ENCODE data around the gene CCK. TPM values are rescaled to one million over a fixed set of nuclear protein-coding genes. Genes with fewer than 3 reads are reported as not detected.
A peak's percentile ranks its signal among the peaks of the same experiment; 100 is the strongest.

The CCK gene
- total RNA-seq, 1 donor from 2014 or later: 1.1 TPM

- TF ChIP-seq EZH2 (IDR thresholded peaks at IDR 0.05): no peak
- TF ChIP-seq EZH2phosphoT487 (IDR thresholded peaks at IDR 0.05): no peak
- TF ChIP-seq CTCF (IDR thresholded peaks at IDR 0.05): no peak
- Histone ChIP-seq H2AFZ (replicated peaks) (no peak overlapping the region), H3K79me2 (ENCODE audit: low read depth) (no peaks in the 10 kb centered on the region), H3K36me3 (no peaks in the 10 kb centered on the region), H3K9ac (no peak overlapping the region), H3K27ac (no peak overlapping the region), H3K4me1 (peaks cover 23% of the 10 kb centered on the region), H3K4me3 (no peak overlapping the region), H3F3A (ENCODE audit: low read depth) (no peaks in the 10 kb centered on the region), H3K27me3 (no peaks in the 10 kb centered on the region), H3K4me2 (no peak overlapping the region), H3K9me3 (ENCODE audit: low read depth) (no peaks in the 10 kb centered on the region), H4K20me1 (ENCODE audit: low read depth) (peaks cover 6% of the 10 kb centered on the region)
- peaks cover 28% of the 10 kb centered on the region for H3K36me3 Mint-ChIP-seq
- peaks cover 10% of the 10 kb centered on the region for H3K4me1 Mint-ChIP-seq
- no peak for DNase-seq (ENCODE audit: low spot score)
- peaks cover 2% of the 10 kb centered on the region for H3K27me3 Mint-ChIP-seq (ENCODE audit: insufficient read depth, low read depth)
- no peak overlapping the region for H3K27ac Mint-ChIP-seq
- H3K9me3 Mint-ChIP-seq: no peaks in the 10 kb centered on the region
- H3K4me3 Mint-ChIP-seq: no peak overlapping the region
Measured at GRCh38 chr3:42214064-42214463, 51.9 kb downstream of the CCK start.

- Histone ChIP-seq H4K20me1 (ENCODE audit: low read depth) (peaks cover 6% of the 10 kb centered on the region), H3K4me2 (no peak overlapping the region), H3K4me3 (no peak overlapping the region), H3K79me2 (ENCODE audit: low read depth) (no peaks in the 10 kb centered on the region), H3K9me3 (ENCODE audit: low read depth) (no peaks in the 10 kb centered on the region), H3K36me3 (no peaks in the 10 kb centered on the region), H3F3A (ENCODE audit: low read depth) (no peaks in the 10 kb centered on the region), H3K27me3 (no peaks in the 10 kb centered on the region), H3K4me1 (peaks cover 23% of the 10 kb centered on the region), H3K9ac (no peak overlapping the region), H3K27ac (no peak overlapping the region), H2AFZ (replicated peaks) (no peak overlapping the region)
- DNase-seq (ENCODE audit: low spot score): no peak
- TF ChIP-seq CTCF (IDR thresholded peaks at IDR 0.05): no peak
- TF ChIP-seq EZH2 (IDR thresholded peaks at IDR 0.05): no peak
- no peak for TF ChIP-seq EZH2phosphoT487 (IDR thresholded peaks at IDR 0.05)
- H3K4me1 Mint-ChIP-seq: peaks cover 10% of the 10 kb centered on the region
- peaks cover 34% of the 10 kb centered on the region for H3K36me3 Mint-ChIP-seq
- no peak overlapping the region for H3K27ac Mint-ChIP-seq
- H3K27me3 Mint-ChIP-seq (ENCODE audit: insufficient read depth, low read depth): peaks cover 2% of the 10 kb centered on the region
- H3K4me3 Mint-ChIP-seq: no peak overlapping the region
- H3K9me3 Mint-ChIP-seq: no peaks in the 10 kb centered on the region
Measured at GRCh38 chr3:42213417-42213816, 52.6 kb downstream of the CCK start.

- Mint-ChIP-seq H3K36me3 (peaks cover 36% of the 10 kb centered on the region), H3K9me3 (no peaks in the 10 kb centered on the region), H3K4me3 (no peak overlapping the region), H3K27ac (no peak overlapping the region), H3K4me1 (peaks cover 10% of the 10 kb centered on the region), H3K27me3 (ENCODE audit: insufficient read depth, low read depth) (peaks cover 2% of the 10 kb centered on the region)
- Histone ChIP-seq H2AFZ (replicated peaks) (no peak overlapping the region), H3K4me2 (no peak overlapping the region), H3K9ac (no peak overlapping the region), H3K9me3 (ENCODE audit: low read depth) (no peaks in the 10 kb centered on the region), H3K27me3 (no peaks in the 10 kb centered on the region), H3K79me2 (ENCODE audit: low read depth) (no peaks in the 10 kb centered on the region), H3F3A (ENCODE audit: low read depth) (no peaks in the 10 kb centered on the region), H3K27ac (no peak overlapping the region), H3K4me1 (peaks cover 16% of the 10 kb centered on the region), H3K4me3 (no peak overlapping the region), H4K20me1 (ENCODE audit: low read depth) (peaks cover 6% of the 10 kb centered on the region), H3K36me3 (no peaks in the 10 kb centered on the region)
- TF ChIP-seq EZH2phosphoT487 (IDR thresholded peaks at IDR 0.05): no peak
- no peak for TF ChIP-seq EZH2 (IDR thresholded peaks at IDR 0.05)
- TF ChIP-seq CTCF (IDR thresholded peaks at IDR 0.05): no peak
- DNase-seq (ENCODE audit: low spot score): peak; percentile 12
Measured at GRCh38 chr3:42210726-42211125, 55.3 kb downstream of the CCK start.

All from neural progenitor cell (in vitro differentiated cells).